ENCODE data around the gene IQGAP1.
"Not testable (repeated sequence)": the region's sequence is repeated elsewhere in the genome, so short reads cannot be mapped to it uniquely, and the experiment has no call there.

IQGAP1 gene

DNA sequence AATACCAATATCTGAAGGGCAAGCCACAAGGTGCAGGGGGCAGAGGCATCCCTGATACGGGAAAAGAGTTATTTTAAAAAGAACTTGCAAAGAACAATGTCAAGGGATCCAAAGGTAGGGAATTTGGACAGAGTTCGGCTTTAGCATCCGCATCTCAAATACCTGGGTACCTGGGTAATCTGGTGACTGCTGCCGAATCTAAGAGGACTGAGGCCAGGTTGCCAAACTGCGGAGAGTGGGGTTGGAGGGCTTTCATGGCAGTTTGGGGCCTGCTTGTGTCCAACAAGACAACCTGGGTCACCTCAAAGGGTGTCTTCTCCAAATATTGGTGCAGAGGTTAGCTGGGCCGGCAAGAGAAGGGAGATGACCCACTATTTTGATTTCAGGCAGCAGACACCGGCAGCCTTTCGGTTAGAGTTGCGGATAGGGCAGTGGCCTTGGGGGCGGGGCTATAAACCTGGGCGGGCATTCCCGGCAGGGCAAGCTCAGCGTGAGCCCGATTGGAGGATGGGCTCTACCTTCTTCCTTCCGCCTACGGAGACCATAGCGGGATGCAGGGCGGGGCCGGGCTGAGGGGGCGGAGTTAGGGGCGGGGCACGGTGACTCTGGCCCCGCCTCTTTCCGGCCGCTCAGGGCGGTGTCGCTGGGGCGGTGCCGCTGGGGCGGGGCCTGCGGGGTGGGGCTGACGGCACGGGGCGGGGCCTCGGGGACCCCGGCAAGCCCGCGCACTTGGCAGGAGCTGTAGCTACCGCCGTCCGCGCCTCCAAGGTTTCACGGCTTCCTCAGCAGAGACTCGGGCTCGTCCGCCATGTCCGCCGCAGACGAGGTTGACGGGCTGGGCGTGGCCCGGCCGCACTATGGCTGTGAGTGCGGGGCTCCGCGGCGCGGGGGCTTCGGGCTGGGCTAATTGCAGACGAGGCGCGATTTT lies at the start of gene IQGAP1:
Gene IQGAP1, plus strand, starts transcription at position 709 of the 928 bp plus-strand sequence. Its CDS starts 100 bp downstream, at position 809.
- peak; percentile 98 for DNase-seq (ENCODE audit: low spot score)

DNA sequence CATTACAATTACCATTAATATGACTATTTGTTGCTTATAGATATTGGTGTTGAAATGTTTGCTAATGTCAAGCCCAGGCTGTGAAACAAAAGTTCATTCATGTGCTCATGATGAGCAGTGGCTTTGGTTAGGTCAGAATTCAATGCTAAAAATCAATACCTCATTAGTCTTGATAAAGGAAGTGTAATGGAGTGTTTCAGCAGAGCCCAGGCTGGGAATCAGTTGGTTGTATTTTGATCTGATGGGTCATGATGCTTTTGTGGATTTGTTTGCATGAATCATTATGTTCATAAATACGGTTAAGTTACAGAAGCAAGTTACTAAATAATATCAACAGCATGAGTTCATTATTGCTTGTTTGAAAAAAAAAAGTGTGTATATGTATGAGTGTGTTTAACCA lies 49.5 kb upstream of the IQGAP1 start:
- DNase-seq (ENCODE audit: low spot score), result no peak

DNA sequence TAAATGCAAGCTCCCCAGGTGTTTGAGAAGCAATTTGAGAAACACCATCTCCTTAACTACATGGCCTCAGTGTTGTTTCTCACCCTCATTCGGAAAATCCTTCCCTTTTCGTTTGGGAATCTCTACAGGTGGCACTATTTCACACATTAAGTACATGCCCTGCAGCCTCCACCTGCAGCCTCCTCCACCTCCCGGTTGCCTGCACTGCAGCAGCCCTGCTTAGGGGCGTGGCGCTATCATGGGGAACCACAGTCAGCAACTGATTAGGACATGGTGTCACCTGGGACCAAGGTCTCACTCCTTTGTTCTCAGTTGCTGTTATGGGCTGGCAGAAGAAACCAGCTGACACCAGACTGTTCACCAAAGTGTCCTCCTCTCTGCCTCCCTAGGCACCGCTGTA lies 47.7 kb upstream of the IQGAP1 start:
- DNase-seq (ENCODE audit: low spot score), result no peak

GRCh38 chr15:90343302-90343790 lies 44.7 kb upstream of the IQGAP1 start:
- no peak for DNase-seq (ENCODE audit: low spot score)

- no peak for DNase-seq (ENCODE audit: low spot score)
These were observed 43.4 kb upstream of the IQGAP1 start for GRCh38 chr15:90344662-90345061.

GRCh38 chr15:90345857-90346256 lies 42.2 kb upstream of the IQGAP1 start:
- DNase-seq (ENCODE audit: low spot score), result no peak

GRCh38 chr15:90347431-90348065 lies 40.5 kb upstream of the IQGAP1 start:
- DNase-seq (ENCODE audit: low spot score), result not testable (repeated sequence)

DNA sequence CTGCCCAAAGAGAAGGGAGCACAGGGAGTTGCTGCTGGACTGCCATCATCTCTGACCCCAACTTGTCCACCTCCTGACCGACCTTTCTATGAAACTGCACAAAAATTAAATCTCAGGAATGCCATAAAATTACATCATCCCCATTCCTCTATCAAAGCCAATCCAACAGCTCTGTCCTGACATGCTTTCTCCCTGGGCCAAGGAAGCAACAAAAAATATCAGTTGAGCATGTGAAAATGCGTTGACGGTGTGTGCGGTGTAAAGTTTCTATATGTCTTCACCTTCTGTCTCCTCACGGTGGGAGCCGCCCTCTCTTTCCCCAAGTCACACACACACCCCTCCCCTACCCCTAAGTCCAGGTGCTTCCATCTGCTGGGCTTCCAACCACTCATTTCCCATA lies 39.6 kb upstream of the IQGAP1 start:
- DNase-seq (ENCODE audit: low spot score), result no peak

DNA sequence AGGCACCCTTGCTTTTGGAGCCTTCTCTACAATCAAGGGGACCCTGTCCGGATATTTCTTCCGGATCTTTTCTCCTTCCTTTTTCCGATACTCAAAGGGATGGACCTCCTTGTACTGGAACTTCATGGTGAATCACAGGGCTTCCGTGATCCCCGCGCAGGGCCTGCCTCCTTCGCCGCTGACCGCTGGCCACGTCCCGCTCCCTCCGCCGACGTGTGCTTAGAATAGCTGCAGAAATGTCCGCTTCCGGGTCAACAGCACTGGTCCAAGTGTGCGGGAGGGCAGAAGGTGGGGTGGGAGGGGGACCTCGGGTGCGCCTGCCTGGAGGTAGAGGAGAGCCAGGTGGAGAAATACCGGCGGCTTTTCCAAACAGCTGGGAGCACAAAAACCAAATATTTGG lies 39.0 kb upstream of the IQGAP1 start:
- DNase-seq (ENCODE audit: low spot score), result no peak

- no peak for DNase-seq (ENCODE audit: low spot score)
These were observed 38.2 kb upstream of the IQGAP1 start for GRCh38 chr15:90349821-90350220.

DNA sequence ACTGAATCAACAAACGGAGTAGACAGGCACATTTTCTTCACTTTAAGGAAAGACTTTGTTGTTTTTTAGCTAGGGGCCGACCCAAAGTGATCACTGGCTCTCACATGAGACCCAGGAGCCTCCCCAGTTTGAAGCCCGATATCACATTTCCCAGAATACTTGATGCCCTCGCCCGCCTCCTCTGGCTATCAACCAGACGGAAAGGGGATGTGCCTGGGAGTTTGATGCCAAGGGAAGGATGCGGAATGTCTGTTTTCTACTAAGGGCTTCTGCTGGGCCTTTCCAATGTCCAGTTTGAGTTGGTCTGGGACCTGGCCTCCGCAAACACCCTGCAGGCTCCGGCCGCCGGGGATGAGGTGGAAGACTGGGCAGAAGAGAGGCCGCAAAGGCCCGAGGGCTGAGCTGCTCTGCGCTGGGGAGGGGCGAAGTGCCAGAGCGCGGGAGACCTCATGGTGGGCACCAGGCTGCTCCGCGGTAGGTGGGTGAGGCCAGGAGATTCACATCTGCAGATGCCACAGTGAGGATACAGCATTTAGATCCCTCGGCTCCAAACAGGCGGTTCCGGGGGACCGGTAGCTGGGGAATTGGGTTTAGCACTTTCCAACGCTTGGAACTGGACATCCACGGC lies 36.4 kb upstream of the IQGAP1 start:
- DNase-seq (ENCODE audit: low spot score), result no peak

DNA sequence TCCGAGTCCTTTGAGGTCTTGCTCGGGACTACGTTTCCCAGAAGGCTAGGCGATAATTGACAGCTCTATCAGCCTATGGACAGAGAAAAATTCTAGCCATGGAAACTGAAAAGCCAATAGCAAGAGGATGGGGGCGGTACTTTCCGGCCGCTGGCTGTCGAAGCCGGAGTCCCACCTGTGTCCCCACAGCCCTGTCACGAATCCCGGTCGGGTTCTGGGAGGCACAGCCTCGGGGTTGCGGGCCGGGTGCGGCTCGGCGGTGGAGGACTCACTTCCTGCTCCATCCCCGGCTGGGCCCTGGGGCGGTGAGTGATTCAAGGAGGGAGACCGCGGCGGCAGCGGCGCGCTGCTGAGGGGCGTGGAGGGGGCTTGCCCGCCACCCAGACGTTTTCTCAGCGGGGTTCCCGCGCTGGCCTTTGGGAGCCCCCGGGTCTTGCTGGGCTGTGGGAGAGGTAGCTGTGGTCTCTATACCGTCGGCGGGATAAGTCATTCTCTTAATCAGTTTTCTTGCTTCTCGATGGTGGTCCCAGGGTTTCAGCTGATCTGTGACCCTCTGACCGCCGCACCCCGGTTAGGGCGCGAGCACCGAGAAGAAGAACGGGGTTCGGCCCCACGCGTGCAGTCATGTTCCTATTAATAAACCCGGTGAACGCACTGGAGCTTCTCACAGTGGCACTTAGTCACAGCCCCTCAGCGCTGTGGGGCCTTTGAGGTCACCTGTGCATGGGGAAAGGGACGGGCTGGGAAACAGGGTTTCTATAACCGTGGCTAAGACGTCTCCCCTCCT lies 35.7 kb upstream of the IQGAP1 start, which contains the start of gene ZNF774:
Gene ZNF774, plus strand, starts transcription at position 178 of the 787 bp plus-strand sequence. CDS start 2,377 bp downstream, outside the sequence.
- DNase-seq (ENCODE audit: low spot score), result peak; percentile 98

GRCh38 chr15:90354986-90355385 lies 33.1 kb upstream of the IQGAP1 start:
- DNase-seq (ENCODE audit: low spot score), result no peak

DNA sequence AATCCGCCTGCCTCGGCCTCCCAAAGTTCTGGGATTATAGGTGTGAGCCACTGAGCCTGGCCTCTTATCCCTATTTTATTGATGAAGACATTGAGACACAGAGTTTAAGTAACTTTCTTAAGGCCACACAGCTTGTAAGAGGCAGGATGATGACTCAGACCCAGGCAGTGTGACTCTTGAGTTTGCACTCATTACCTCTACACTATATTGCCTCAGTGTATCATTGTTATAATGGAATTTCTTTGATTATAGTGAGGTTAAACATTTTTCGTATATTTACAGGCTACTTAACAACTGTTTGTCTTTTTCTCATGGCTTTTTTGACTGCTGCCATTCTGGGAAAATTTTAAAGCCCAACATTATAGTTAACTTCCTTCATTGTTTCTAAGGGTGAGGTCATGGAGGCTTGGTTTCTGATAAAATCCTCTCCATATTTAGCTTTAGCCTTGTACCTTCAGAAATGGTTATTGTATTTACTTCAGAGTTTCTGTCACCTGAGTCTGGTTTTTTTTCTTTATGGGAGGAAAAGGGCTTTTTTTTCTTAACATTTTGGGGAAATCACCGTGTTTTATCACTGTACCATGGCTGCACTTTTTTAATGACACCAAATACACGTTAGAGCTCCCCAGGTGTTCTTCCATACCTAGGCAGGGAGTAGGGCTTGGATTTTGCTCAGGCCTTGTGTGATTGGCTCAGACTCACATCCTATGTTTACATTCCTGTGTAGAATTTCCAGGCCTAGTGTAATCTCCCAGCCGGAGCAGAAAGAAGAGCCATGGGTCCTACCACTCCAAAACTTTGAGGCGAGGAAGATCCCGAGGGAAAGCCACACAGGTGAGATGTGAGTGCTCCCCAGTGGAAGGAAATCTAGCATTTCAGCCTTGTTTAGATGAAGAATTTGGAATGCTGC lies 29.7 kb upstream of the IQGAP1 start:
- no peak for DNase-seq (ENCODE audit: low spot score)

DNA sequence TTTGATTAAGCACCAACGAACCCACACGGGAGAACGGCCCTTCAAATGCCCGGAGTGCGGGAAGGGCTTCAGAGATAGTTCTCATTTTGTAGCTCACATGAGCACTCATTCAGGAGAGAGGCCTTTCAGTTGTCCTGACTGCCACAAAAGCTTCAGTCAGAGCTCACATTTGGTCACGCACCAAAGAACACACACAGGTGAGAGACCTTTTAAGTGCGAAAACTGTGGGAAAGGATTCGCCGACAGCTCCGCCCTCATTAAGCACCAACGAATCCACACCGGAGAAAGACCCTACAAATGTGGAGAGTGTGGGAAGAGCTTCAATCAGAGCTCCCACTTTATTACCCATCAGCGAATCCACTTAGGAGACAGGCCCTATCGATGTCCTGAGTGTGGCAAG lies 27.3 kb upstream of the IQGAP1 start:
- no peak for DNase-seq (ENCODE audit: low spot score)

GRCh38 chr15:90362936-90363212 lies 25.2 kb upstream of the IQGAP1 start:
- no peak for DNase-seq (ENCODE audit: low spot score)

DNA sequence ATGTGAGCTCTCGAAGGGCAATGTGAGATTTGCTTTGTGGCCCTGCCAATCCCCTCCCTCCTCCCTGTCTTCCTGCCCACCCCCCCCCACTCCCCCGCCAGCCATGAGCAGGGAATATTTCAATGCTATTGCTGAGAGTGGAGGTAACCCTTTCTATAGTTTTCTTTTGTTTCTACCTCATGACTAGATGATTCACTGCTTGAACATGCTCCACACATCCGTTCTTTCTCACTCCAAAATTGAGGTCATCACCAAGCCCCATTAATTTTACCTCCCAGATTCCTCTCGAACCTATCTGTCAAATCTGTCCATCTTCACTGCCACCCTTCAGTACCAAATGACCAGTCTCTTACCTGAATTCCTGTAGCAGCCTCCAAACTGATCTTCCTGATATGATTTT lies 23.8 kb upstream of the IQGAP1 start:
- no peak for DNase-seq (ENCODE audit: low spot score)

DNA sequence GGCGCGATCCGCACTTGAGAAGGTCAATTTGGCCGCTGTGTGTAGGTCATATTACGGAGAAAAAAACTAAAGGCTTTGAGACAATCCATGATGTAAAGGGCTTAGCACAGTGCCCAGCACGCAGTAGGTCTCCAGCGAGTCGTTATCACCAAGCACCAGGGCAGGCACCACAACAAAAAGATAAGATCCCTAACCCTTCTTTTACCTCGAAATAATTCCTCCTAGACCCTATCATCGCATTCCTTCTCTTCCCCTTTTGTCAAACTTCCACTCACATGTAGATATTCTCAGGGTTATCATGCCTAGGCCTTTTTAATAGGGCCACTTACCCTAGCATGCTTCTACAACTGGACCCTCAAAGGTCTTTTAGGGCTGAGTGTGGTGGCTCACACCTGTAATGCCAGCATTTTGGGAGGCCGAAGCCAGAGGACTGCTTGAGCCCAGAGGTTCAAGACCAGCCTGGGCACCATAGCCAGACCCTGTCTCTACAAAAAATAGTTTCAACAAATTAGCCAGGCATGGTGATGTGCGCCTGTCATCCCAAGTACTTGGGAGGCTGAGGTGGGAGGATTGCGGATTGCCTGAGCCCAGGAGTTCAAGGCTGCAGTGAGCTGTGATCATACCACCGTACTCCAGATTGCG lies 22.5 kb upstream of the IQGAP1 start:
- DNase-seq (ENCODE audit: low spot score), result no peak

DNA sequence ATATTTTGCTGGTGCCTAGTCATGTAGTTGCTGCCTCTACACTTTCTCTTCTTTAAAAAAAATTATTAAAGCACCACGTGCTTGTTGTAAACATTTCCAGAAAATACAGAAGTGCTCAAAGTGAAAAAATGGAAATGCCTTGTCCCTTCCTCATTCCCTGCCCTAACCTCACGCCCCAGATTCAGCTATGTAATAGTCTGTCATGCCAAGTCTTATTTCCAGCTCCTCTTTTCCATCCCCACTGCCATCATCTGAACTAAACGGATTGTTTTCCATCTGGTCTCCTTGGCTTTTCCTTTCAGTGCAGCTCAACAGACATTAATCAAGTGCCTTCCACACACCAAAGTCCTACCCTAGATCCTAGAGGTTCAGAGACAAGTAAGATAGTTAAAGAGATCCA lies 20.5 kb upstream of the IQGAP1 start:
- no peak for DNase-seq (ENCODE audit: low spot score)

- no peak for DNase-seq (ENCODE audit: low spot score)
These were observed 13.0 kb upstream of the IQGAP1 start for GRCh38 chr15:90375071-90375470.

All from activated CD4-positive, alpha-beta T cell treated with anti-CD3 and anti-CD28 coated beads, Interleukin-2, Interleukin-4, amounts not matched to agents 100 ng/mL and 50 ng/mL, durations not matched to agents 16 hours and 8 hours (primary cell).